GM19193 (cell line): ENCODE measurements around the gene SIAH2.

Source experiments
- POLR2A ChIP-seq: IDR thresholded peaks from 4 replicates; pipeline ENCODE4 v1.6.1; 2011; ENCODE audit not compliant: insufficient read depth, insufficient read length; ENCODE audit errors: extremely low read depth

SIAH2 gene

GRCh38 chr3:150697646-150698045, 65.3 kb downstream of the SIAH2 start:
- no peak for TF ChIP-seq POLR2A

GRCh38 chr3:150691414-150692040, 71.4 kb downstream of the SIAH2 start:
- TF ChIP-seq POLR2A: no peak
